Right lobe of liver (tissue), 4 donors: ENCODE data around the gene AICDA.
"Not testable (repeated sequence)": the region's sequence is repeated elsewhere in the genome, so short reads cannot be mapped to it uniquely, and the experiment has no call there.

Experiments
- POLR2A ChIP-seq: fragments of 450-650 bp; IDR thresholded peaks from one replicate; pipeline ENCODE4 v1.6.1; 2017; ENCODE audit warnings: antibody characterized with exemption, mild to moderate bottlenecking
- TF ChIP-seq, protein P1 (sequence below), 4 donors: fragments of 200-600 bp in 3 of 4; fragments of 450-650 bp in 1 of 4; IDR thresholded peaks; one replicate each; pipeline versions ENCODE4 v1.5.1 to v1.8.0; 2016 to 2022; ENCODE audit warnings: antibody characterized with exemption in 4 of 4, mild to moderate bottlenecking in 2 of 4
- donor health status: DM: no; HTN: no; CAD: no.
- donor health status: DM: no; HTN: no; CAD: no.
- donor health status: DM: no; HTN: yes; CAD: no.

DNA sequence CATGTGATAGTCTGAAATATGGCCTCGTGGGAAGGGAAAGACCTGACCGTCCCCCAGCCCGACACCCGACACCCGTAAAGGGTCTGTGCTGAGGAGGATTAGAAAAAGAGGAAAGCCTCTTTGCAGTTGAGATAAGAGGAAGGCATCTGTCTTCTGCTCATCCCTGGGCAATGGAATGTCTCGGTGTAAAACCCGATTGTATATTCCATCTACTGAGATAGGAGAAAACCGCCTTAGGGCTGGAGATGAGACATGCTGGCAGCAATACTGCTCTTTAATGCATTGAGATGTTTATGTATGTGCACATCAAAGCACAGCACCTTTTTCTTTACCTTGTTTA lies 23.3 kb upstream of the AICDA start:
- TF ChIP-seq, protein P1, sequence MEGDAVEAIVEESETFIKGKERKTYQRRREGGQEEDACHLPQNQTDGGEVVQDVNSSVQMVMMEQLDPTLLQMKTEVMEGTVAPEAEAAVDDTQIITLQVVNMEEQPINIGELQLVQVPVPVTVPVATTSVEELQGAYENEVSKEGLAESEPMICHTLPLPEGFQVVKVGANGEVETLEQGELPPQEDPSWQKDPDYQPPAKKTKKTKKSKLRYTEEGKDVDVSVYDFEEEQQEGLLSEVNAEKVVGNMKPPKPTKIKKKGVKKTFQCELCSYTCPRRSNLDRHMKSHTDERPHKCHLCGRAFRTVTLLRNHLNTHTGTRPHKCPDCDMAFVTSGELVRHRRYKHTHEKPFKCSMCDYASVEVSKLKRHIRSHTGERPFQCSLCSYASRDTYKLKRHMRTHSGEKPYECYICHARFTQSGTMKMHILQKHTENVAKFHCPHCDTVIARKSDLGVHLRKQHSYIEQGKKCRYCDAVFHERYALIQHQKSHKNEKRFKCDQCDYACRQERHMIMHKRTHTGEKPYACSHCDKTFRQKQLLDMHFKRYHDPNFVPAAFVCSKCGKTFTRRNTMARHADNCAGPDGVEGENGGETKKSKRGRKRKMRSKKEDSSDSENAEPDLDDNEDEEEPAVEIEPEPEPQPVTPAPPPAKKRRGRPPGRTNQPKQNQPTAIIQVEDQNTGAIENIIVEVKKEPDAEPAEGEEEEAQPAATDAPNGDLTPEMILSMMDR (IDR thresholded peaks at IDR 0.05), result not testable (repeated sequence)
- not testable (repeated sequence) for TF ChIP-seq POLR2A
